CD1c-positive myeloid dendritic cell (primary cell): ENCODE results near the gene FGD2.
A peak's percentile ranks its signal among the peaks of the same experiment; 100 is the strongest.

Source experiments
- DNase-seq: peaks from one replicate; pipeline ENCODE4 v3.0.0-alpha.2; 2016; ENCODE audit errors: extremely low spot score

Gene FGD2, protein sequence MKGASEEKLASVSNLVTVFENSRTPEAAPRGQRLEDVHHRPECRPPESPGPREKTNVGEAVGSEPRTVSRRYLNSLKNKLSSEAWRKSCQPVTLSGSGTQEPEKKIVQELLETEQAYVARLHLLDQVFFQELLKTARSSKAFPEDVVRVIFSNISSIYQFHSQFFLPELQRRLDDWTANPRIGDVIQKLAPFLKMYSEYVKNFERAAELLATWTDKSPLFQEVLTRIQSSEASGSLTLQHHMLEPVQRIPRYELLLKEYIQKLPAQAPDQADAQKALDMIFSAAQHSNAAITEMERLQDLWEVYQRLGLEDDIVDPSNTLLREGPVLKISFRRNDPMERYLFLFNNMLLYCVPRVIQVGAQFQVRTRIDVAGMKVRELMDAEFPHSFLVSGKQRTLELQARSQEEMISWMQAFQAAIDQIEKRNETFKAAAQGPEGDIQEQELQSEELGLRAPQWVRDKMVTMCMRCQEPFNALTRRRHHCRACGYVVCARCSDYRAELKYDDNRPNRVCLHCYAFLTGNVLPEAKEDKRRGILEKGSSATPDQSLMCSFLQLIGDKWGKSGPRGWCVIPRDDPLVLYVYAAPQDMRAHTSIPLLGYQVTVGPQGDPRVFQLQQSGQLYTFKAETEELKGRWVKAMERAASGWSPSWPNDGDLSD

GRCh38 chr6:37005061-37005810 is at the start of gene FGD2:
FGD2 (plus strand) TSS chr6:37005655; CDS start chr6:37005818, 163 bp downstream.
- DNase-seq, result peak; percentile 72

- DNase-seq, result no peak
Observed at GRCh38 chr6:36955671-36956445, 49.6 kb upstream of the FGD2 start.

DNA sequence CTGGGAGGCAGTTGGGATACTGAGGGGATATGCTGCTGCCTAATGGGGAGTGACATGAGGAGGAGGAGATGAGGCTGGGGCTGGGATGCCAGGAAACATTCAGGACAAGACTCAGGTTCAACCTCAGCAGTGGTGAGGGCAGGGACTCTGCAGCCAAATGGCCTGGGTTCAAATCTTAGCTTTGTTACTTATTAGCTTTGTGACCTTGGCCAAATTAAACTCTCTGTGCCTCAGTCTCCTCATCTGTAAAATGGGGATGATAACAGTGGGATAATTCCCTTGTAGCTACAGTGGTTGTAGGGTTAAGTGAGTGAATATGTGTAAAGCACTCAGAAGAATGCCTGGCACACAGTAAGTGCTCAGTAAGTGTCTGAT is 49.0 kb upstream of the FGD2 start:
- DNase-seq, result no peak

- DNase-seq, result no peak
Observed at GRCh38 chr6:36957773-36958271, 47.6 kb upstream of the FGD2 start.

GRCh38 chr6:36958775-36959554 is 46.5 kb upstream of the FGD2 start:
- no peak for DNase-seq

GRCh38 chr6:36959555-36960250 is 45.8 kb upstream of the FGD2 start:
- no peak for DNase-seq

DNA sequence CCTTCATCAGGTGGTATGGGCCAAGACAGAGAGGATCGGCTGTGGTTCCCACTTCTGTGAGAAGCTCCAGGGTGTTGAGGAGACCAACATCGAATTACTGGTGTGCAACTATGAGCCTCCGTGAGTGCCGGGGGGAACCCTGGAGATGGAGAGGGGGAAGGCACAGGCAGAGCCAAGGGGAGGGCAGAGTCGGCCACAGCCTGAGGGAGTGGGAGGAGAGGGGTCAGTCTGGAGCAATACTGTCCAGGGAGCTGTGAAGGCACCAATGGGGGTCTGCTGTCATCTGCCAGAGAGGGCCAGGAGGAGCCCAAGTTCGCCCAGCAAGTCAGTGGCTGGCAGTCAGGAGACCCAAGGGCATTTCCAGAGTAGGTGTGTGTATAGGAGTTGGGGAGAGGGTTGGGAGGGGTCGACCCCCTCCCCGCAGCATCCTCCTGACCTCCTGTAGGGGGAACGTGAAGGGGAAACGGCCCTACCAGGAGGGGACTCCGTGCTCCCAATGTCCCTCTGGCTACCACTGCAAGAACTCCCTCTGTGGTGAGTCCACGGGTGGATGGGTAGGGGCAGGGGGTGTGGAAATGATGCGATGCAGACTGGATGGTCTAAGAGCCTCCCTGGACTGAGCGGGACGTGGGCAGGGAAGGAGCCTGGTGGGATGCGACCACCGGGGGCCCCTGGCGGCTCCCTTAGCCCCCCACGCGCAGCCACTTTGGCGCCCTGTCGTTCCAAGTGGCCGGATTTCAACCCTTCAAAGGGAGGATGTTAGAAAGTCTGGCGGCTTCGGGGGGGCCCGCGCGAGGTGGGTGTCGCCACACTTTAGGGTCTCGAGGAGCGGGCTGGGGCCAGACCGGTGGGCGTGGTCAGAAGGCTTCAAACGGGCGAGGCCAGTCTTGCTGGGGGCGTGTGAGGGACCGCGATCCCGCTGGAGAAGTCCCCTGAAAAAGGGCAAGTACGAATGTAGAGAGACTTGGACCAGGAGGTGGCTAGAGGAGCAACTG is 43.7 kb upstream of the FGD2 start:
- no peak for DNase-seq

GRCh38 chr6:36962874-36963273 is 42.6 kb upstream of the FGD2 start:
- peak; percentile 94 for DNase-seq

GRCh38 chr6:36963451-36964290 is 41.8 kb upstream of the FGD2 start:
- no peak for DNase-seq

GRCh38 chr6:36964349-36964748 is 41.1 kb upstream of the FGD2 start:
- no peak for DNase-seq

DNA sequence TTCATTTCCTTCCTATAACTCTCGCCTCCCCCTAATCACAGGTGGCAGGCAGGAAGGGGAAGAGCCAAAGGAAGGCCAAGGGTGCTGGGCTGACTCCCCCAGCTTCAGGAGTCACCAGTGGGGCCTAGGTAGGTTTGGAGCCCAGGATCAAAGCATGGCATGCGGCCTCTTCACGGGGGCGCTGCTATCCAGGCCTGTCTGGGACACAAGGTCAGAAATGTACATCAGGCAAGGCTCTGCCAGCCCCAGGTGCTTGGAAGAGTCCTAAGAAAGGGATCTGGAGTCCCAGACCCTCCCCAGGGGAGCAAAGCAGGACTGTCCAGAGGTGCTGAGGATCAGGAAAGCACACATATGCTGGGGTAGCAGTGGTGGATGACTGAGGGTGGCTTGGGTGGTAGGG is 40.5 kb upstream of the FGD2 start:
- no peak for DNase-seq

DNA sequence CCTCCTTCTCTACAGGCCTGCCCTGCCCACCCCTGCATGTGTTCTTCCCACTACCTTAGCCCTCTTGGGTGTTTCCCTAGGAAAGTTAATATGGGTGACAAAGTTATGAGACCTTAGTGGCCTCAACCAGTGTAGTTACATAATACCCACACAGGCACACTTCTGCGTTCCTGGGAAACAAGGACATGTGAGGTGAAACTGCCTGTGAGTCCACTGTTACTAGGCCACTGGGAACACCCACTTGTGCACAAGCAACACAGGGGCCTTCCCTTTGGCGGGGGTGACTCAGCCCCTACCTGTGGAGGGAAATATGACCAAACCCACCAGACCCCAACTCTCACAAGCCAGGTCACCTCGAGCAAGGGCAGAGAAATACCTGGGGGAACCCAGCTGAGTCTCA is 38.2 kb upstream of the FGD2 start:
- DNase-seq, result no peak

GRCh38 chr6:36967757-36968156 is 37.7 kb upstream of the FGD2 start:
- DNase-seq, result no peak

GRCh38 chr6:36968266-36968977 is 37.0 kb upstream of the FGD2 start:
- DNase-seq, result no peak

DNA sequence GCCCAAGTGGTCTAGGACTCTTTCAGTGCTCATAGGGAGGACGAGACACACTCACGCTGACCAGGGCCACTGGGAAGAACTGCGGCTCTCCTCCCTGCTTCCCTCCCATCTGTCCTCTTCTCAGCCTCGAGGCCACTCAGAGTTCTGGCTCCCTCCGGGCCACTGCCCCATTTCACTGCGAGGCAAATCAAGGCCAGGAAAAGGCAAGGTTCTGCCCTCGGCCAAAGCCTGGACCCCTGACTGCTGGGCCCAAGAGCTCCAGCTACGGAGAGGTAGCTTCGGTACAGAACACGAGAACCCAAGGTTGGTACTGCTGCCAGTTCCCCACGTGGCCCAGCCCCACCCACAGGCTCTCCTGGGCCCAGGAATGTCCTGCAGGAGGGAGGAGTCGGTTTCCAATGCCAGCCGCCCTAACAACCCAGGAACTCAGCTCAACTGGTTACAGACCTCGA is 36.2 kb upstream of the FGD2 start:
- DNase-seq, result no peak

DNA sequence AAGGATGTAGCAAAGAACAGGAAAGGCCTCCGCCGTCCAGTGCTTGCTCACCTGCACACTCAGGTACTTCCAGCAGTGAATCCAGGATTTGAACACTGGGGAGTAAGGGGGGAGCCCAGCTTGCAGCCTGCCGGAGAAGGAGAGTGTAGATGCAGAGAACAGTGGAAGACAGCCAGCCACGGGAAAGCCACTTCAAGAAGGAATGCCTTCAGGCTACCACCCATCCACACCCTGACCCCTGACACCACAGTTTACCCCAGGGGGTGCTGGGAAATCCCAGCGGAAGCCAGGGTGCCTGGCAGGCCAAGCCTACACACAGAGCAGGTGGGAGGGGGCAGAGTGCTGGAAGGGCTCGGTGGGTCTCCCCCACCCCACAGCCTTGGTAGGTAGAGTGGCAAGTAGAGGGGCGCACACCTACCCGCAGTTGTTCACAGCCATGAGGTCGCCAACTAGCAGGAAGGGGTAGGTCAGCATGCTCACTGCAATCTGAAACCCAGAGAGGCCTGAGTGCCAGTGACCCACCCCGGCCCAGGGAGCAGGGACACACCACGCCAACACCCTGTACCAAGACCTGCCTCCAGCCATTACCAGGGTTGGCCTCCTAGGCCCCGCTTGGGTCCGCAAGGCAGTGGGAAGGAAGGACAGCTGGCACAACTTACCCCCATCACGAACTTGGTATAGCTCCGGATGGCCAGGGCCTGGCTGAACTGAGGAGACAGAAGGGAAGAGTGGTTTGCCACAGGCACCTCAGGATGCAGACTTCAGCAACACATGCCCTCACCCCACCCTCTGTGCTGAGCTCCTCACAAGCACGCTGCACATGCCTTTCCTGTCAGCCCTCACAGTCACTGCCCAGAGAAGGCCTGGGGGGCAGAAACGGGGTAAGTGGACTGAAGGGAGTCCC is 35.2 kb upstream of the FGD2 start:
- no peak for DNase-seq
